Central memory CD8-positive, alpha-beta T cell (primary cell): ENCODE data around the gene SH3BGRL3.
"Not testable (repeated sequence)": the region's sequence is repeated elsewhere in the genome, so short reads cannot be mapped to it uniquely, and the experiment has no call there.

Source experiments
- ATAC-seq: fragments of 150-1000 bp; cut with Tn5 transposase; replicated peaks from 2 replicates; pipeline ENCODE4 v1.10.0; 2022; ENCODE audit warnings: mild to moderate bottlenecking, moderate FRiP score, moderate number of reproducible peaks; ENCODE audit not compliant: poor library complexity, severe bottlenecking; ENCODE audit errors: extremely low read depth
- DNase-seq, 2 donors: peaks; one replicate each; pipeline ENCODE4 v3.0.0; 2021; ENCODE audit warnings: low spot score in 2 of 2
- H3K27ac Mint-ChIP-seq: one replicate; pipeline ENCODE4 v1.8.0; 2022; ENCODE audit warnings: low read depth, mild to moderate bottlenecking, moderate library complexity, mixed read lengths
- H3K27me3 Mint-ChIP-seq: one replicate; pipeline ENCODE4 v1.8.0; 2022; ENCODE audit warnings: mixed read lengths
- H3K36me3 Mint-ChIP-seq: one replicate; pipeline ENCODE4 v1.8.0; 2022; ENCODE audit warnings: mild to moderate bottlenecking, moderate library complexity, mixed read lengths; ENCODE audit not compliant: insufficient read depth
- H3K4me1 Mint-ChIP-seq: one replicate; pipeline ENCODE4 v1.8.0; 2022; ENCODE audit warnings: mixed read lengths
- H3K4me3 Mint-ChIP-seq: one replicate; pipeline ENCODE4 v1.8.0; 2022; ENCODE audit warnings: mild to moderate bottlenecking, moderate library complexity, mixed read lengths
- H3K9me3 Mint-ChIP-seq: one replicate; pipeline ENCODE4 v1.8.0; 2022; ENCODE audit warnings: mixed read lengths

SH3BGRL3 gene

GRCh38 chr1:26300578-26301275 is 20.8 kb downstream of the SH3BGRL3 start:
- ATAC-seq = no peak

GRCh38 chr1:26302733-26303405 is 23.0 kb downstream of the SH3BGRL3 start:
- peaks cover 9% of the 10 kb centered on the region for H3K36me3 Mint-ChIP-seq
- no peak for DNase-seq
- H3K9me3 Mint-ChIP-seq = no peaks in the 10 kb centered on the region
- ATAC-seq = no peak
- H3K4me1 Mint-ChIP-seq = peaks cover 29% of the 10 kb centered on the region
- H3K4me3 Mint-ChIP-seq = no peak overlapping the region
- H3K27ac Mint-ChIP-seq = no peak overlapping the region
- H3K27me3 Mint-ChIP-seq = no peaks in the 10 kb centered on the region

More at GRCh38 chr1:26300578-26301275, 20.8 kb downstream of the SH3BGRL3 start:
- H3K27me3 Mint-ChIP-seq = no peaks in the 10 kb centered on the region
- no peak for DNase-seq
- no peaks in the 10 kb centered on the region for H3K9me3 Mint-ChIP-seq
- H3K4me3 Mint-ChIP-seq = no peak overlapping the region
- H3K4me1 Mint-ChIP-seq = peaks cover 27% of the 10 kb centered on the region
- H3K36me3 Mint-ChIP-seq = peaks cover 1% of the 10 kb centered on the region
- H3K27ac Mint-ChIP-seq = no peak overlapping the region

GRCh38 chr1:26305667-26306289 is 25.9 kb downstream of the SH3BGRL3 start:
- Mint-ChIP-seq H3K27me3 (no peaks in the 10 kb centered on the region), H3K27ac (peak overlapping the region; percentile 96), H3K36me3 (peaks cover 9% of the 10 kb centered on the region), H3K9me3 (no peaks in the 10 kb centered on the region), H3K4me1 (peaks cover 15% of the 10 kb centered on the region), H3K4me3 (peak overlapping the region; percentile 93)
- DNase-seq = no peak
- ATAC-seq = no peak

GRCh38 chr1:26306290-26307229 is 26.7 kb downstream of the SH3BGRL3 start, which contains the start of gene UBXN11:
UBXN11 (minus strand) TSS chr1:26306636; CDS start chr1:26302883, 3,753 bp downstream.
- H3K4me1 Mint-ChIP-seq = peaks cover 12% of the 10 kb centered on the region
- DNase-seq (peak; percentile 75 to 86), ATAC-seq (peak; percentile 100)
- H3K27me3 Mint-ChIP-seq = no peaks in the 10 kb centered on the region
- H3K27ac Mint-ChIP-seq = peak within 1 kb of the TSS; percentile 96
- peaks cover 9% of the 10 kb centered on the region for H3K36me3 Mint-ChIP-seq
- H3K4me3 Mint-ChIP-seq = peak within 1 kb of the TSS; percentile 93
- H3K9me3 Mint-ChIP-seq = no peaks in the 10 kb centered on the region

- ATAC-seq (no peak), DNase-seq (no peak)
- no peaks in the 10 kb centered on the region for H3K9me3 Mint-ChIP-seq
- H3K4me1 Mint-ChIP-seq = peaks cover 12% of the 10 kb centered on the region
- H3K36me3 Mint-ChIP-seq = peaks cover 9% of the 10 kb centered on the region
- H3K27ac Mint-ChIP-seq = no peak overlapping the region
- H3K4me3 Mint-ChIP-seq = peak overlapping the region; percentile 93
- no peaks in the 10 kb centered on the region for H3K27me3 Mint-ChIP-seq
Observed at GRCh38 chr1:26307363-26307781, 27.5 kb downstream of the SH3BGRL3 start.

GRCh38 chr1:26307966-26308899 is 28.3 kb downstream of the SH3BGRL3 start:
- H3K27me3 Mint-ChIP-seq, H3K36me3 Mint-ChIP-seq, H3K9me3 Mint-ChIP-seq, ATAC-seq, DNase-seq: not testable (repeated sequence)
- peak overlapping the region; percentile 78 for H3K27ac Mint-ChIP-seq
- H3K4me1 Mint-ChIP-seq = peaks cover 15% of the 10 kb centered on the region
- H3K4me3 Mint-ChIP-seq = peak overlapping the region; percentile 93

- Mint-ChIP-seq H3K4me1 (peaks cover 46% of the 10 kb centered on the region), H3K27ac (peak overlapping the region; percentile 42), H3K9me3 (no peaks in the 10 kb centered on the region), H3K4me3 (peak overlapping the region; percentile 54), H3K36me3 (peaks cover 14% of the 10 kb centered on the region), H3K27me3 (no peaks in the 10 kb centered on the region)
- ATAC-seq = no peak
- DNase-seq = no peak
Observed at GRCh38 chr1:26314501-26314900, 34.6 kb downstream of the SH3BGRL3 start.

GRCh38 chr1:26315874-26316850 is 36.3 kb downstream of the SH3BGRL3 start:
- Mint-ChIP-seq H3K4me1 (peaks cover 62% of the 10 kb centered on the region), H3K4me3 (peak overlapping the region; percentile 54), H3K27ac (peak overlapping the region; percentile 42), H3K36me3 (peaks cover 22% of the 10 kb centered on the region), H3K27me3 (no peaks in the 10 kb centered on the region), H3K9me3 (no peaks in the 10 kb centered on the region)
- no peak for DNase-seq
- ATAC-seq = no peak

- Mint-ChIP-seq H3K9me3 (no peaks in the 10 kb centered on the region), H3K4me1 (peaks cover 69% of the 10 kb centered on the region), H3K36me3 (peaks cover 27% of the 10 kb centered on the region), H3K27me3 (no peaks in the 10 kb centered on the region), H3K4me3 (peak overlapping the region; percentile 99), H3K27ac (peak overlapping the region; percentile 79)
- no peak for ATAC-seq
- no peak for DNase-seq
Observed at GRCh38 chr1:26317146-26317545, 37.3 kb downstream of the SH3BGRL3 start.

- DNase-seq (peak; percentile 33 to 49), ATAC-seq (peak; percentile 69)
- Mint-ChIP-seq H3K4me1 (peaks cover 72% of the 10 kb centered on the region), H3K36me3 (peaks cover 29% of the 10 kb centered on the region), H3K27me3 (no peaks in the 10 kb centered on the region), H3K9me3 (no peaks in the 10 kb centered on the region), H3K27ac (peak within 1 kb of the TSS; percentile 79), H3K4me3 (peak within 1 kb of the TSS; percentile 99)
Observed at GRCh38 chr1:26317612-26318337, 37.9 kb downstream of the SH3BGRL3 start, which contains the start of gene CD52. CD52 (plus strand) TSS chr1:26317958; CDS start chr1:26318018, 60 bp downstream.
